GM18951 (cell line): ENCODE data around the gene ROBO1.

Experiments
- POLR2A ChIP-seq: IDR thresholded peaks from 4 replicates; pipeline ENCODE4 v1.6.1; 2011; ENCODE audit warnings: mild to moderate bottlenecking; ENCODE audit not compliant: insufficient read length, insufficient read depth; ENCODE audit errors: extremely low read depth
- in situ Hi-C: fragments of 300-500 bp; cut with MboI; formaldehyde crosslinking; loops from one replicate; pipeline ENCODE4 v1.12.0; 2022; ENCODE audit warnings: low sequenced_read_pairs, mixed read lengths, inconsistent platforms; ENCODE audit not compliant: unreplicated experiment

Gene ROBO1

GRCh38 chr3:78605178-78605577 is 1162.6 kb downstream of the ROBO1 start:
- in situ Hi-C loops, result no loop called here
- TF ChIP-seq POLR2A, result no peak

- in situ Hi-C loops, result no loop called here
- no peak for TF ChIP-seq POLR2A
Measured at GRCh38 chr3:78604341-78604740, 1163.5 kb downstream of the ROBO1 start.

GRCh38 chr3:78601249-78601648 is 1166.5 kb downstream of the ROBO1 start:
- TF ChIP-seq POLR2A, result no peak
- in situ Hi-C loops, result no loop called here

DNA sequence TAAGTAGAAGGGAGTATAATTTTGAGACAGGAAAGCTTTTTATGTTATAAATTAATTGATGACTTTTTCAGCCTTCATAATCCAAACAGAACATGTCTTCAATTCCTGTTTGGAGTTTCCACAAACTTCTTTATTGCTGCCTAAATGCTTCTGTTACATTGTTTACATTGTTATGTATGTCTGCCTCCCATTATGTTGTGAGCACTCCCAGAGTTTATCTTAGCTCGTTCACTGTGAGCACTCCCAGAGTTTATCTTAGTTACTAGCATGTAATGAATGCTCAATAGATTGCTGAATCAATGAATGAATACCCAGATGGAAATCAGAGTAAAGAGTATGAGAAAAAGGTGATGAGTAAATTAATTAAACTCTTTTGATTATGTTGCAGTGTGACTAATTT is 1178.0 kb downstream of the ROBO1 start:
- in situ Hi-C loops, result no loop called here
- TF ChIP-seq POLR2A, result no peak

- TF ChIP-seq POLR2A, result no peak
- in situ Hi-C loops, result no loop called here
Measured at GRCh38 chr3:78588906-78589621, 1178.7 kb downstream of the ROBO1 start.

DNA sequence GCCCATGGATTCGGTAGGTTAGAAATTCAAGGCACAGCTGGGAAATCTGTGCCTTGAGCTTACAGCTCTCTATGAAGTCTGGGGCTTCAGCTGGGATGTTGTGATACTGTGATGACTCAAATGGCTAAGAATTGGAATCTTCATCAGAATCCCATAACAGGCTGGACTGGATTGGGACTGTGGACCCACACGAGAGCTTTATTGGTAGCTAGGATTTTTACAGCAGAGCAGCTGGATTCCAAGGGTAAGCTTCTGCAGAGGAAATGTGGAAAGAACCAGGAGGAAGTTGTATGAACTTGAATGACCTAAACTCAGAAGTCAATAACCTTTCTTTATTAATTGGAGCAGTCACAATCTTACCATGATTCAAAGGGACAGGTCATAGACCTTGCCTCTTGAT is 1187.1 kb downstream of the ROBO1 start:
- no peak for TF ChIP-seq POLR2A
- in situ Hi-C loops, result no loop called here

- no peak for TF ChIP-seq POLR2A
- in situ Hi-C loops, result no loop called here
Measured at GRCh38 chr3:78571486-78571885, 1196.3 kb downstream of the ROBO1 start.

GRCh38 chr3:78570496-78570895 is 1197.3 kb downstream of the ROBO1 start:
- in situ Hi-C loops, result no loop called here
- no peak for TF ChIP-seq POLR2A

- TF ChIP-seq POLR2A, result no peak
- in situ Hi-C loops, result no loop called here
Measured at GRCh38 chr3:78569804-78570203, 1198.0 kb downstream of the ROBO1 start.

- in situ Hi-C loops, result no loop called here
- TF ChIP-seq POLR2A, result no peak
Measured at GRCh38 chr3:78565712-78566111, 1202.1 kb downstream of the ROBO1 start.

DNA sequence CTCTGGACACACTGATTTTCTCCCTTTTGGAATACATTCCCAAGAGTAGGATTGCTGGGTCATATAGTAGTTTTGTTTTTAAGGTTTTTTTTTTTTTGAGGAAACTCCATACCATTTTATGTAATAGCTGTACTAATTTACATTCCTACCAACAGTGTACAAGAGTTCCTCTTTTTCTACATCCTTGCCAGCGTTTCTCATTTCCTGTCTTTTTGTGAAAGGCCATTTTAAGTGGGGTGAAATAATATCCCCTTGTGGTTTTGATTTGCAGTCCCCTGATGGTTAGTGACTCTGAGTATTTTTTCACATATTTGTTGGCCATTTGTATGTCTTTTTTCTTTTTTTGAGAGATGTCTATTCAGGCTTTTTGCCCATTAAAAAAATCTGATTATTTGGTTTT is 1205.5 kb downstream of the ROBO1 start:
- in situ Hi-C loops, result no loop called here
- no peak for TF ChIP-seq POLR2A
